T-cell (primary cell): ENCODE results near the gene CLSTN2. TPM values are rescaled to one million over a fixed set of nuclear protein-coding genes. Genes with fewer than 3 reads are reported as not detected.

Source experiments
- ATAC-seq, 4 experiments: fragments of 200-7000 bp in 3 of 4; fragments of 150-1000 bp in 1 of 4; cut with Tn5 transposase; replicated peaks in 1 of 4; 1 replicate in 3 of 4; 2 replicates in 1 of 4; pipeline ENCODE4 v1.10.0; 2021; ENCODE audit warnings: moderate library complexity in 3 of 4, mild to moderate bottlenecking in 2 of 4, moderate number of reproducible peaks in 1 of 4
- CTCF ChIA-PET, 2 donors: fragments of 300-600 bp; sonication (Branson Sonifier 250); formaldehyde crosslinking; loops; one replicate each; lab custom pipeline; 2022; ENCODE audit warnings: antibody characterized with exemption in 2 of 2; lab: Charles Lee
- POLR2A ChIA-PET, 2 donors: fragments of 300-600 bp; sonication (Branson Sonifier 250); formaldehyde crosslinking; loops; one replicate each; lab custom pipeline; 2022; ENCODE audit warnings: antibody characterized with exemption in 2 of 2; lab: Charles Lee
- DNase-seq, 35 experiments: peaks; one replicate each; pipeline versions ENCODE4 v3.0.0 to v3.0.0-alpha.2; 2013 to 2023
- H3K27ac ChIP-seq: one replicate; pipeline ENCODE4 v1.5.1; 2013; ENCODE audit warnings: low read length
- H3K27me3 ChIP-seq, 2 experiments: replicated peaks in 1 of 2; 1 replicate in 1 of 2; 2 replicates in 1 of 2; pipeline versions ENCODE4 v1.6.1 to v1.7.0; 2013; ENCODE audit warnings: low read length in 1 of 2, mixed read lengths in 1 of 2; ENCODE audit not compliant: control insufficient read depth in 2 of 2, insufficient read depth in 2 of 2; ENCODE audit errors: extremely low read depth in 1 of 2
- H3K36me3 ChIP-seq, 2 donors: 1 replicate in 1 of 2; 2 replicates in 1 of 2; pipeline versions ENCODE4 v1.6.1 to v1.7.0; 2013; ENCODE audit warnings: low read length in 1 of 2; ENCODE audit not compliant: control insufficient read depth in 2 of 2, insufficient read depth in 1 of 2; ENCODE audit errors: extremely low read depth in 1 of 2
- H3K4me1 ChIP-seq, 2 experiments: 1 replicate in 1 of 2; 2 replicates in 1 of 2; pipeline versions ENCODE4 v1.6.1 to v1.7.0; 2013; ENCODE audit warnings: low read length in 2 of 2, mixed read lengths in 1 of 2; ENCODE audit not compliant: insufficient read depth in 2 of 2, control insufficient read depth in 1 of 2; ENCODE audit errors: extremely low read depth in 1 of 2
- H3K4me3 ChIP-seq, 2 donors: 1 replicate in 1 of 2; 2 replicates in 1 of 2; pipeline versions ENCODE4 v1.5.1 to v1.7.0; 2013; ENCODE audit warnings: mild to moderate bottlenecking in 2 of 2, low read length in 1 of 2, moderate library complexity in 1 of 2; ENCODE audit not compliant: control insufficient read depth in 1 of 2; ENCODE audit errors: extremely low read depth in 1 of 2
- H3K9me3 ChIP-seq: 2 replicates; pipeline ENCODE4 v1.7.0; 2013
- H3K27ac Mint-ChIP-seq, 2 donors: one replicate each; pipeline ENCODE4 v1.8.0; 2020 to 2021; ENCODE audit warnings: mild to moderate bottlenecking in 2 of 2, mixed read lengths in 2 of 2
- H3K27me3 Mint-ChIP-seq, 2 donors: one replicate each; pipeline ENCODE4 v1.8.0; 2021 to 2022; ENCODE audit warnings: mixed read lengths in 2 of 2
- H3K36me3 Mint-ChIP-seq: one replicate; pipeline ENCODE4 v1.8.0; 2021; ENCODE audit warnings: mixed read lengths
- H3K4me1 Mint-ChIP-seq, 3 donors: one replicate each; pipeline ENCODE4 v1.8.0; 2020 to 2022; ENCODE audit warnings: mixed read lengths in 3 of 3, mild to moderate bottlenecking in 1 of 3
- H3K4me3 Mint-ChIP-seq, 3 donors: one replicate each; pipeline ENCODE4 v1.8.0; 2020 to 2022; ENCODE audit warnings: mild to moderate bottlenecking in 3 of 3, mixed read lengths in 3 of 3, moderate library complexity in 3 of 3
- H3K9me3 Mint-ChIP-seq, 3 donors: one replicate each; pipeline ENCODE4 v1.8.0; 2020 to 2022; ENCODE audit warnings: mixed read lengths in 3 of 3
- WGBS: methylation state at CpG from one replicate; pipeline ENCODE4 v1.1.5; 2013; ENCODE audit warnings: missing lambda C conversion rate; ENCODE audit not compliant: insufficient coverage; 5-methylcytosine and 5-hydroxymethylcytosine counted together
- total RNA-seq, 35 experiments: library from RNA in 6 of 35; stranded (reverse) in 6 of 35; fragments of 120-200 nt in 1 of 35; gene quantifications; one replicate each; pipeline versions ENCODE4 v1.2.1 to v1.2.4 and lab custom pipeline; 2013 to 2026

Gene CLSTN2
- total RNA-seq, 5 donors from 2014 or later (not counting 1 experiment from before 2014, with no cell fraction given) = under 0.01 to 0.12 (median 0.03) TPM; not detected in 2

GRCh38 chr3:140529558-140529957, 594.6 kb downstream of the CLSTN2 start:
- ATAC-seq (no peak), DNase-seq (no peak)
- H3K9me3 Mint-ChIP-seq = peaks cover 0 to 4% (median 0%) of the 10 kb centered on the region in 3 donors
- no CpG with 5 or more reads among the region's 1 CpG for WGBS
- no peaks in the 10 kb centered on the region for H3K36me3 ChIP-seq
- no peaks in the 10 kb centered on the region for H3K9me3 ChIP-seq
- ChIA-PET POLR2A (no interaction called here), CTCF (interaction anchor here in 1 of 2 donors (1.0 kb wide), 1 partner anchor 30 kb away, joined by 4 read pairs; no protein-coding TSS in a partner anchor)
- H3K27me3 ChIP-seq = peaks cover 0 to 2% of the 10 kb centered on the region in 2 experiments
- no peaks in the 10 kb centered on the region for H3K36me3 Mint-ChIP-seq
- H3K4me1 Mint-ChIP-seq = no peaks in the 10 kb centered on the region
- no peak overlapping the region for H3K4me3 ChIP-seq
- no peak overlapping the region for H3K27ac ChIP-seq
- no peak overlapping the region for H3K27ac Mint-ChIP-seq
- peaks cover 2 to 4% of the 10 kb centered on the region in 2 donors for H3K27me3 Mint-ChIP-seq
- H3K4me1 ChIP-seq = no peaks in the 10 kb centered on the region
- H3K4me3 Mint-ChIP-seq = no peak overlapping the region

- H3K4me1 Mint-ChIP-seq = no peaks in the 10 kb centered on the region
- no peak overlapping the region for H3K4me3 Mint-ChIP-seq
- no peak for ATAC-seq
- DNase-seq = no peak
- WGBS = 100% methylated on average over 2 of the region's 2 CpGs
- Histone ChIP-seq H3K4me1 (no peaks in the 10 kb centered on the region), H3K27ac (no peak overlapping the region), H3K27me3 (peaks cover 0 to 2% of the 10 kb centered on the region in 2 experiments), H3K4me3 (no peak overlapping the region), H3K9me3 (no peaks in the 10 kb centered on the region), H3K36me3 (no peaks in the 10 kb centered on the region)
- no peak overlapping the region for H3K27ac Mint-ChIP-seq
- no peaks in the 10 kb centered on the region for H3K36me3 Mint-ChIP-seq
- peaks cover 0 to 4% (median 0%) of the 10 kb centered on the region in 3 donors for H3K9me3 Mint-ChIP-seq
- POLR2A ChIA-PET = no interaction called here
- H3K27me3 Mint-ChIP-seq = peaks cover 2 to 4% of the 10 kb centered on the region in 2 donors
- CTCF ChIA-PET = no interaction called here
Measured at GRCh38 chr3:140530131-140530530, 595.1 kb downstream of the CLSTN2 start.

GRCh38 chr3:140530603-140531002, 595.6 kb downstream of the CLSTN2 start:
- H3K36me3 ChIP-seq = no peaks in the 10 kb centered on the region
- H3K36me3 Mint-ChIP-seq = no peaks in the 10 kb centered on the region
- ATAC-seq (no peak), DNase-seq (no peak)
- H3K27me3 Mint-ChIP-seq = peaks cover 2 to 4% of the 10 kb centered on the region in 2 donors
- H3K9me3 Mint-ChIP-seq = peaks cover 0 to 4% (median 0%) of the 10 kb centered on the region in 3 donors
- CTCF ChIA-PET = no interaction called here
- no peak overlapping the region for H3K27ac ChIP-seq
- H3K27me3 ChIP-seq = peaks cover 0 to 2% of the 10 kb centered on the region in 2 experiments
- H3K9me3 ChIP-seq = no peaks in the 10 kb centered on the region
- POLR2A ChIA-PET = no interaction called here
- H3K27ac Mint-ChIP-seq = no peak overlapping the region
- no peak overlapping the region for H3K4me3 Mint-ChIP-seq
- WGBS = 91% methylated on average over 1 of the region's 3 CpGs
- no peaks in the 10 kb centered on the region for H3K4me1 Mint-ChIP-seq
- no peak overlapping the region for H3K4me3 ChIP-seq
- no peaks in the 10 kb centered on the region for H3K4me1 ChIP-seq

GRCh38 chr3:140532793-140533330, 597.9 kb downstream of the CLSTN2 start:
- no peaks in the 10 kb centered on the region for H3K36me3 ChIP-seq
- DNase-seq (no peak), ATAC-seq (no peak)
- Mint-ChIP-seq H3K36me3 (no peaks in the 10 kb centered on the region), H3K9me3 (peaks cover 0 to 4% (median 0%) of the 10 kb centered on the region in 3 donors), H3K27me3 (peaks cover 2 to 8% of the 10 kb centered on the region in 2 donors), H3K4me3 (no peak overlapping the region), H3K27ac (no peak overlapping the region), H3K4me1 (no peaks in the 10 kb centered on the region)
- no peaks in the 10 kb centered on the region for H3K9me3 ChIP-seq
- WGBS = 100% methylated on average over 1 of the region's 2 CpGs
- H3K27me3 ChIP-seq = peaks cover 0 to 2% of the 10 kb centered on the region in 2 experiments
- no peak overlapping the region for H3K27ac ChIP-seq
- POLR2A ChIA-PET = no interaction called here
- CTCF ChIA-PET = interaction anchor here in 1 of 2 donors (0.6 kb wide), 1 partner anchor 35 kb away, joined by 3 read pairs; no protein-coding TSS in a partner anchor
- H3K4me3 ChIP-seq = no peak overlapping the region
- H3K4me1 ChIP-seq = no peaks in the 10 kb centered on the region

GRCh38 chr3:140536926-140537726, 602.1 kb downstream of the CLSTN2 start:
- Histone ChIP-seq H3K4me3 (no peak overlapping the region), H3K27ac (no peak overlapping the region), H3K9me3 (no peaks in the 10 kb centered on the region), H3K4me1 (no peaks in the 10 kb centered on the region), H3K36me3 (no peaks in the 10 kb centered on the region), H3K27me3 (no peaks in the 10 kb centered on the region)
- CTCF ChIA-PET = no interaction called here
- H3K36me3 Mint-ChIP-seq = no peaks in the 10 kb centered on the region
- peaks cover 0 to 4% (median 0%) of the 10 kb centered on the region in 3 donors for H3K9me3 Mint-ChIP-seq
- no peaks in the 10 kb centered on the region for H3K4me1 Mint-ChIP-seq
- peaks cover 2 to 6% of the 10 kb centered on the region in 2 donors for H3K27me3 Mint-ChIP-seq
- POLR2A ChIA-PET = no interaction called here
- H3K27ac Mint-ChIP-seq = no peak overlapping the region
- 57% methylated on average over 4 of the region's 4 CpGs for WGBS
- no peak for ATAC-seq
- no peak for DNase-seq
- H3K4me3 Mint-ChIP-seq = no peak overlapping the region

- POLR2A ChIA-PET = no interaction called here
- CTCF ChIA-PET = no interaction called here
- no peaks in the 10 kb centered on the region for H3K36me3 ChIP-seq
- Mint-ChIP-seq H3K9me3 (peaks cover 0 to 4% (median 0%) of the 10 kb centered on the region in 3 donors), H3K36me3 (no peaks in the 10 kb centered on the region), H3K27me3 (peaks cover 0 to 4% of the 10 kb centered on the region in 2 donors), H3K27ac (no peak overlapping the region), H3K4me3 (no peak overlapping the region), H3K4me1 (no peaks in the 10 kb centered on the region)
- H3K4me1 ChIP-seq = no peaks in the 10 kb centered on the region
- no peaks in the 10 kb centered on the region for H3K9me3 ChIP-seq
- no peak overlapping the region for H3K4me3 ChIP-seq
- H3K27ac ChIP-seq = no peak overlapping the region
- ATAC-seq (no peak), DNase-seq (no peak)
- no peaks in the 10 kb centered on the region for H3K27me3 ChIP-seq
- WGBS = 72% methylated on average over 3 of the region's 3 CpGs
Measured at GRCh38 chr3:140537727-140538082, 602.7 kb downstream of the CLSTN2 start.
